Stimulated activated naive CD8-positive, alpha-beta T cell treated with anti-CD3 and anti-CD28 coated beads, Interleukin-15, Interleukin-2, amounts not matched to agents 100 U/mL and 50 U/mL, for 24 hours (primary cell): ENCODE measurements around the gene NEUROD6.
A peak's percentile ranks its signal among the peaks of the same experiment; 100 is the strongest.

Experiments
- ATAC-seq: fragments of 150-1000 bp; cut with Tn5 transposase; one replicate; pipeline ENCODE4 v1.10.0; 2021
- DNase-seq: peaks from one replicate; pipeline ENCODE4 v3.0.0; 2021

NEUROD6 gene

GRCh38 chr7:31340603-31341002 lies at the start of gene NEUROD6:
TSS of gene NEUROD6 (minus strand) at chr7:31340726. CDS start at chr7:31339268, 1,458 bp downstream.
- DNase-seq (no peak), ATAC-seq (no peak)

- no peak for DNase-seq
- ATAC-seq = no peak
Measured at GRCh38 chr7:31384466-31384865, 43.9 kb upstream of the NEUROD6 start.

DNA sequence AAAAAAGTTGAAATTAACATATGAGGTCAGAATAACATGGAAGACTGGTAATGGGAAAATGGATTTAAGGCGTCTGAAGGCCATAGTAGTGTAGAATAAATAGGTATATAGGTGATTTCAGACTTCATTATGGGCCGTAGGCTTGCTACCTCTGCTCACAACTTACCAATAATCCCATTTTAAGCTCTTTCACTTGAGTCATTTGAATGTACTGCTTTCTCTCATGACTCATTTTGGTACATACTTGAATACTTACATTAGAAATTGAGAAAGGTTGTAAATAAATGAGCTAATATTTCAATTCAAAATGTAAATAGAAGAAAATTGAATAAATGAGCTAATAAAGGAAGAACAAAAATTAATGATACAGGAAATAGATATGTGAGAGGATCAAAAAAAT lies 42.2 kb upstream of the NEUROD6 start:
- DNase-seq (no peak), ATAC-seq (no peak)

DNA sequence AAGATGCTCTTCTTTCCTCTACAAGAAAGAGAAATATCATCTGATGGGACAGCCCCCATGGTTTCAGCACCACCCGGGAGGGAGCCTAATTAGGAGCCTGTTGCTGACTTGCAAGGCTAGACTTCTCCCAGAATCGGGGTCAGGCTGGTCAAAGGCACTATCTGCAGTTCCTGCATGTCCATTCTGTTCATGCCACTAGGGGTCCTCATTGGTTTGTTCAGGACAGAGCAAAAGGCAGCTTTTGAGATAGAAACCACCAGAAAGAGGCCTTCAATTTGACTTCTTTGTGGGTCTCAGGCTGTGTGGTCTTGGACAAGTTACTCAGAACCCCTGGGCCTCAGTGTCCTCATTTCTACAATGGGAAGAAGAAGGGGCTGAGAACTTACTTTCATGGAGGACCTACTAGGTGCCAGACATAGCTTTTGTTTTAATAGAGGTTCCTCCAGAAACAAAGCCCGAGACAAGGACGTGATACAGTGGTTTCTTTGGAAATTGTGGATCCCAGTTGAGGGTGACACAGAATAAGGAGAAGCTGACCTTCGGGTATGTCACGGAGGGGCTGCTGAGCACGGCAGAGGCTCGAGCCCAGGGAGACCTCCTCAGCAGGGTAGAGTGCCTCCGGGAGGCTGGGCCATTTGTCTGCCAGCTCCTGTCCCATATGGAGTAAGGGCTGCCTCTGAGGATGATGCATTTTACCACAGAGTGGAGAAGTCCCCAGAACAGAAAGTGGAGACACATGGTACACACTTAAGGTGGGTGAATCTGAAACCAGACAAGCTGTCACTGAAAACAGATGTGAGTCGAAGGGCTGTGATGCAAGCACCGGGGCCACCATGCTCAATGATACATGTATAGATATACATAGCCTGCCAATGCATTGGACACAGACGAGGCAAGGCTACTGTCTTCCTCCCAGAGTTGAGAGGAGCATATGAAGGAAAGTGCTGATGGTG lies 33.1 kb upstream of the NEUROD6 start:
- ATAC-seq (peak; percentile 43), DNase-seq (peak; percentile 13)

- ATAC-seq (no peak), DNase-seq (no peak)
Measured at GRCh38 chr7:31372231-31372959, 31.9 kb upstream of the NEUROD6 start.

DNA sequence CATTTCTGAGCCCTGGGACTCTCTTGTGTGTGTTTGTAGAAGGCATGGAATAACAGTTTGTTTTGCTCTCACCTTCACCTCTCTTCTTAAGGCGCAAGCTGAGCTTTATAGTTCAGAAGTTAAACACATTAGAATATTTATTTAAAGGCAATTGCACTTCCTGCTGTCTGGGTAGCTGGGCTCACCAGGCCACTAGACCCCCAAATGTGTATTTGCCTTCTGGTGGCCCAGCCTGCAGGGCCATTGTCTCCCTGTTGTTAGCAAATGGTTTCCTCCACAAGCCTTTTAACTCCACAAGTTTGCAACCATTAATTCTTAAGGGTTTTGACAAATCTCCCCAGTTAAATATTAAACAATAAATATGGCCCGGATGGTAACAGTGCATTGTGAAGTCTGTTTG lies 31.1 kb upstream of the NEUROD6 start:
- no peak for ATAC-seq
- no peak for DNase-seq

GRCh38 chr7:31370609-31371008 lies 30.1 kb upstream of the NEUROD6 start:
- ATAC-seq = no peak
- no peak for DNase-seq

DNA sequence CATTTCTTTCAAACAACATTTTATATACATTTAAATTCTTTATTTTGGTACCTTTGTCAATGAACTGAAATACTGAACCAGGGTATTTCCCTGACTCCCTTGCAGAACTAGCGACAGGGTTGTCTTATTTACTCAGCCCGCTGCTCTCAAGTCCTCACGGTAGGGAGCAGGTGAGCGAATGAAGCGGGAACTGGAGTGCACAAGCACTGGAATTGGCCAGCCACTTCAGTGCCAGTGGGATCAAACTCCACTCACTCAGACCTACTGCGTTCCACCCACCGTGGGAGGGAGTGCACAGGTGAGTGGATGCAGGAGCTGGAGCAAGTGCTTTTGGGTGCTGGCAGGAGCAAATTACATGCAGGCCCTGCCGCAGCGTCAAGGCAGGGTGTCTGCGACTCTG lies 28.1 kb upstream of the NEUROD6 start:
- DNase-seq (no peak), ATAC-seq (no peak)

- DNase-seq (no peak), ATAC-seq (no peak)
Measured at GRCh38 chr7:31363496-31363895, 23.0 kb upstream of the NEUROD6 start.

GRCh38 chr7:31363051-31363450 lies 22.5 kb upstream of the NEUROD6 start:
- ATAC-seq (no peak), DNase-seq (no peak)

- ATAC-seq (no peak), DNase-seq (no peak)
Measured at GRCh38 chr7:31362401-31362800, 21.9 kb upstream of the NEUROD6 start.

GRCh38 chr7:31358467-31358866 lies 17.9 kb upstream of the NEUROD6 start:
- ATAC-seq = no peak
- DNase-seq = no peak

DNA sequence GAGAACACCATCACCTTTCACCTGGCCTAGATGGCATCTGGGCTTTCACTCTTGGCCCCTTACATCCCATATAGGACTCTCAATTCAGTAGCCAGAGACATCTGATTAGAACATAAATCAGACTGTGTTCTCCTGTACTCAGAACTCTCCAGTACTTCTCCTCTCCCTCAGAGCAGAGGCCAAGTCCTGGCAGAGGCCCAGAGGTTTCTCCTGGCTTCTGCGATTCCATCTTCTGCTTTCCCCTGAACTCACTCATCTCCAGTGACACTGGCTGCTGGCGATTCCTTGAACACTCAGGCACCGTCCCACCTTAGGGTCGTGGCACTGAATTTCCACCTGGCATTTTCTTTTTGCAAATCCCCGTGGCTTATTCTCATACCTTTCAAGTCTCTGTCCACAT lies 4.9 kb upstream of the NEUROD6 start:
- ATAC-seq (no peak), DNase-seq (no peak)

DNA sequence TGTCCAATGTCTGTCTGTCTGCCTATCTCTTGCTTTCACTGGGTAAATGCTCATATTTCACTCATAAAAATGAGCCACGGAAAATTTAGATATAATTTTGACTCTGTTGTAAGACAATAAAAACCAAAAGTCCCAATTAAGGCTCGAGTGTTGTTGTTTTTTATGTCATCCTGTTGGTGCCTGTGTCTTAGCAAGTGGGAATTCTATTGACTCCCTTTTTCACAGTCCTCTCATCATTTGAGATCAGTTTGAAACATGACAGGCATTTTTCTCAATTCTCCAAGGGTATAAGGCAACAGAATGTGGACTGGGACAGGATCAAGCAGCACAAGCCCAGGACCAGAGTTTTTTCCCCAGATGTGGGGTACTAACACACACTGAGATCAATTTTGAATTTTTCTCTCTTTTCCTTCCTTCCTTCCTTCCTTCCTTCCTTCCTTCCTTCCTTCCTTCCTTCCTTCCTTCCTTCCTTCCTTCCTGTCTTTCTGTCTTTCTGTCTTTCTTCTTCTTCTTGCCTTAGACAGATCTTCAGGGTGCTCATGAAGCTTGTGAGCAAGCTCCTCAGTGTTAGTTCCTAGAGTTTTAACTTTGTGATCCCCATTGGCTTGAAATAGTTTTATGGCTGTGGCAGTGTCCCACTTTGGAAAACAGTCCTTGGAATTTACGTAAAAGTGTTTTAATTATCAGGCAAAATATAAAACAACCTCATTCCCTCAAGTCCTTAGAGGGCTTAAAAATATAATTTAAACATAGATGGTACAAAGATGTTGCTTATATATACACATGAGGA lies 3.2 kb upstream of the NEUROD6 start:
- DNase-seq (no peak), ATAC-seq (no peak)

- ATAC-seq = no peak
- no peak for DNase-seq
Measured at GRCh38 chr7:31341141-31341540, 615 bp upstream of the NEUROD6 start.

- ATAC-seq (no peak), DNase-seq (no peak)
Measured at GRCh38 chr7:31340051-31340450, 475 bp downstream of the NEUROD6 start.

- DNase-seq = no peak
- no peak for ATAC-seq
Measured at GRCh38 chr7:31338706-31339105, 1.8 kb downstream of the NEUROD6 start.

GRCh38 chr7:31337002-31337565 lies 3.4 kb downstream of the NEUROD6 start:
- ATAC-seq (no peak), DNase-seq (no peak)

DNA sequence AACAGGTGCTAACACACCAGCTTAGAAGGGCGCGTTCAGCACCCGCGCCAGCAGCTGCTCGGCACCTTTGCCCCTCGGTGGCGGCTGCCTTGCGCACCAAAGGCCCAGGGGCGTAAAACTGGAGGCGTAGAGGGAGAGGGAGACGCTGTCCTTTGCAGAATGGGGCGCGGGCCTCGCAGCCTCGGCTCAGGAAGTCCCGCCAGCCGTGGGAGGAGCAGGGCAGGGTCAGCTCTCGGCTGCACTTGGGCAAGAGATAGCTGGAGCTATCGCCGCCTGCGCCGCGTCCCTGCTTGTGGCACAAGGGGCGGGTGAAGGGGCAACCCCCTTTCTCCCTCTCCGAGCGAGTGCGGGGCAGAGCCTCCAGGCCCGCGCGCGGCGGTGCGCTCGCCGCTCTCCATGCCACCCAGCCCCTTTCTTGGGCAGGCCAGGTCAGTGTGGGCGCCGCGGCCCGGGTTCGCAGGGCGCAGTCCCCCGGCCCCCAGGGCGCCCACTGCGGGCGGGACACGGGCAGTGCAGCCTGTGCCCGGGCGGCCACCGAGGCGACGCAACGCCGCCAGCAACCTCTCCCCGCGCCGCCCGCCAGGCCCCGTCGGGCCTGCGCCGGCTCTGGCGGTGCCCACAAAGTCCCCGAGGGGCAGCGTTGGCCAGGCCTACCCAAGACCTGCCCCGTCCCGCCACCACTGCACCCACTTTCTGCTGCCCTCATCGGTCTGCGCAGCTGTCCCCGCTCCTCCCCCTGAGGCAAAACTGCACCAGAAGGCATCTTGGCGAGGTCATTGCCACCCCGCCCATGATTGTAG lies 4.1 kb downstream of the NEUROD6 start:
- DNase-seq (no peak), ATAC-seq (no peak)

DNA sequence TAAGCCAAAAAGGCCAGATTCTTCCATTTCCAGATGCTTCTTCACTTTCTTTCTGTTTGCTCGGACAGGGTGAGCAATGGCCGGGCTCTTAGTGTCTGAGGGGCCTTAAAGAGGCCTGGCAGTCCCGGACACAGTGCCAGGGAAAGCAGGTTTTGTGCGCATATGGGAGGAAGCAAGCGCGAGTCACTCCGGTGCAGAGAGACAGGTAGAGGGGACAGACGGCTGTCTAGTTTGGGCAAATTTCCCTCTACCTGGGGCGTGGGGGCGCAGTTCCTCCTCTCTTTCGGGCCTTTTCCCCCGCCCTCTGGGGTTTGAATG lies 4.7 kb downstream of the NEUROD6 start:
- no peak for ATAC-seq
- no peak for DNase-seq

DNA sequence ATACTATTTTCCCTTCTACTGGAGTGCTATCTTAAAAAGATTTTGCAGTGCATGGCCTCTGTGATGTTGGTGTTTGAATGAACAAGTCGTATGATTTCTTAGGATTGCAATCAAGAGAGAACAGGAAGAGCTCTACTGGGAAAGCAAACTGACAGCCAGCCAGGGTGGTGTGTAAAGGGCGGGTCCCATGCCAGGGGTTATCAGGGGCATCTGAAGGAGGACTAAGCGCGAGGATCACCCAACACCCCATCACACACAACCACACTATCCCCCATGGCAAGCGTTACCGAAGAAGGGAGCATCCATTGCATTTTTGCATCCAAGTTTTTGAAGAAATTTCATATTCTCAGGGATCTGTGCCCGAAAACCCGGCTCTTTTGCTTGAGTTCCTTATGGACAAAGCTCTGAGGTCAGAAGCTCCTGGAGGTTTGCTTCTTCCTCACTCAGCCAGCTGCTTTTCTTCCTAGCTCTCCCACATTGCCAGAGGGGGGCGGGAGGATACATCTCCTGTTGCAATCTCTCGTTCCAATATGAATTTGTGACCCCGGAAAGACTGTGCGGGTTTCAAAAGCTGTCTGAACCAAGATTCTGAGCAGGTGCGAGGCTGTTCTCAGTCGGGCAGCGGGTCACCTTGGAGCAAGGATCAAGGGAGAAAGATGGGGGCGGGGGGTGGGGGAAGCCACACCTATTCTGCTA lies 5.2 kb downstream of the NEUROD6 start:
- DNase-seq = no peak
- ATAC-seq = no peak
